Astrocyte (in vitro differentiated cells and primary cell): ENCODE measurements around the gene CCDC43. TPM values are rescaled to one million over a fixed set of nuclear protein-coding genes. Genes with fewer than 3 reads are reported as not detected.

Experiments used
- DNase-seq: peaks from one replicate; pipeline ENCODE4 v3.0.0-alpha.2; 2010; ENCODE audit warnings: low read depth
- FAIRE-seq: peaks from 2 replicates; lab custom pipeline; 2011; peaks lifted over from hg19 to GRCh38; lab: Jason Lieb, UNC
- H2AFZ ChIP-seq: 2 replicates; pipeline ENCODE4 v1.6.0; 2012; ENCODE audit warnings: low read depth, low read length, inconsistent platforms
- H3K27ac ChIP-seq: 2 replicates; pipeline ENCODE4 v1.5.1; 2011; ENCODE audit warnings: low read depth, low read length, inconsistent platforms
- H3K27me3 ChIP-seq: 2 replicates; pipeline ENCODE4 v1.6.0; 2011; ENCODE audit warnings: low read length, inconsistent platforms; ENCODE audit not compliant: insufficient read depth
- H3K36me3 ChIP-seq: 2 replicates; pipeline ENCODE4 v1.5.1; 2011; ENCODE audit warnings: low read length, inconsistent platforms; ENCODE audit not compliant: insufficient read depth
- H3K4me1 ChIP-seq: 2 replicates; pipeline ENCODE4 v1.5.1; 2011; ENCODE audit warnings: low read length, inconsistent platforms; ENCODE audit not compliant: insufficient read depth
- H3K4me2 ChIP-seq: 2 replicates; pipeline ENCODE4 v1.6.0; 2012; ENCODE audit warnings: low read length, inconsistent platforms
- H3K4me3 ChIP-seq: 2 replicates; pipeline ENCODE4 v1.5.1; 2011; ENCODE audit warnings: low read depth, mild to moderate bottlenecking, low read length, inconsistent platforms; ENCODE audit not compliant: insufficient read depth
- H3K79me2 ChIP-seq: 2 replicates; pipeline ENCODE4 v1.6.0; 2012; ENCODE audit warnings: mild to moderate bottlenecking, low read length, inconsistent platforms; ENCODE audit not compliant: insufficient read depth
- H3K9ac ChIP-seq: 2 replicates; pipeline ENCODE4 v1.6.0; 2012; ENCODE audit warnings: mild to moderate bottlenecking, low read length, inconsistent platforms
- H3K9me3 ChIP-seq: 2 replicates; pipeline ENCODE4 v1.5.1; 2012; ENCODE audit warnings: low read depth, mild to moderate bottlenecking, low read length, inconsistent platforms; ENCODE audit not compliant: insufficient read depth
- H4K20me1 ChIP-seq: 2 replicates; pipeline ENCODE4 v1.6.0; 2012; ENCODE audit warnings: low read length, inconsistent platforms; ENCODE audit not compliant: insufficient read depth
- H3K27ac Mint-ChIP-seq: one replicate; pipeline ENCODE4 v1.8.0; 2021; ENCODE audit warnings: mild to moderate bottlenecking, mixed read lengths; ENCODE audit not compliant: unreplicated experiment
- H3K27me3 Mint-ChIP-seq: one replicate; pipeline ENCODE4 v1.8.0; 2021; ENCODE audit warnings: low read depth, mixed read lengths; ENCODE audit not compliant: unreplicated experiment
- H3K36me3 Mint-ChIP-seq: one replicate; pipeline ENCODE4 v1.8.0; 2021; ENCODE audit warnings: low read depth, mixed read lengths; ENCODE audit not compliant: unreplicated experiment
- H3K4me1 Mint-ChIP-seq: one replicate; pipeline ENCODE4 v1.8.0; 2021; ENCODE audit warnings: low read depth, mixed read lengths; ENCODE audit not compliant: unreplicated experiment
- H3K4me3 Mint-ChIP-seq: one replicate; pipeline ENCODE4 v1.8.0; 2021; ENCODE audit warnings: mild to moderate bottlenecking, moderate library complexity, mixed read lengths; ENCODE audit not compliant: unreplicated experiment
- H3K9me3 Mint-ChIP-seq: one replicate; pipeline ENCODE4 v1.8.0; 2021; ENCODE audit warnings: mild to moderate bottlenecking, mixed read lengths; ENCODE audit not compliant: unreplicated experiment
- CTCF ChIP-seq: IDR thresholded peaks from 2 replicates; pipeline ENCODE4 v1.5.1; 2011; ENCODE audit warnings: low read depth, mild to moderate bottlenecking, inconsistent platforms, low read length, moderate library complexity; ENCODE audit not compliant: insufficient read depth
- EZH2 ChIP-seq: IDR thresholded peaks from 2 replicates; pipeline ENCODE4 v1.6.1; 2012; ENCODE audit warnings: mild to moderate bottlenecking, low read length, inconsistent platforms; ENCODE audit not compliant: insufficient read depth
- total RNA-seq: library from RNA; stranded (reverse); gene quantifications from 2 replicates; pipeline ENCODE4 v1.2.1, GENCODE V29; 2021

Gene CCDC43
- total RNA-seq, 1 donor from 2014 or later = 31.9 TPM

GRCh38 chr17:44736551-44737240 lies 47.1 kb upstream of the CCDC43 start:
- TF ChIP-seq CTCF = no peak
- TF ChIP-seq EZH2 = no peak
- H3K79me2 ChIP-seq = no peaks in the 10 kb centered on the region
- Mint-ChIP-seq H3K4me3 (no peak overlapping the region), H3K36me3 (peaks cover 9% of the 10 kb centered on the region), H3K9me3 (no peaks in the 10 kb centered on the region), H3K27ac (no peak overlapping the region), H3K4me1 (peaks cover 9% of the 10 kb centered on the region), H3K27me3 (no peaks in the 10 kb centered on the region)
- H3K9me3 ChIP-seq = no peaks in the 10 kb centered on the region
- no peaks in the 10 kb centered on the region for H4K20me1 ChIP-seq
- no peak for FAIRE-seq
- H3K27me3 ChIP-seq = no peaks in the 10 kb centered on the region
- no peak overlapping the region for H3K4me3 ChIP-seq
- no peak overlapping the region for H2AFZ ChIP-seq
- DNase-seq = no peak
- no peaks in the 10 kb centered on the region for H3K4me1 ChIP-seq
- no peak overlapping the region for H3K27ac ChIP-seq
- no peak overlapping the region for H3K4me2 ChIP-seq
- no peaks in the 10 kb centered on the region for H3K36me3 ChIP-seq
- no peak overlapping the region for H3K9ac ChIP-seq

GRCh38 chr17:44734272-44734671 lies 44.7 kb upstream of the CCDC43 start:
- Mint-ChIP-seq H3K4me3 (no peak overlapping the region), H3K27me3 (no peaks in the 10 kb centered on the region), H3K4me1 (peaks cover 9% of the 10 kb centered on the region), H3K9me3 (no peaks in the 10 kb centered on the region), H3K36me3 (peaks cover 15% of the 10 kb centered on the region), H3K27ac (no peak overlapping the region)
- Histone ChIP-seq H3K36me3 (peaks cover 7% of the 10 kb centered on the region), H2AFZ (no peak overlapping the region), H3K27me3 (no peaks in the 10 kb centered on the region), H3K9me3 (no peaks in the 10 kb centered on the region), H3K4me3 (no peak overlapping the region), H3K4me1 (no peaks in the 10 kb centered on the region), H3K9ac (no peak overlapping the region), H4K20me1 (no peaks in the 10 kb centered on the region), H3K27ac (no peak overlapping the region), H3K4me2 (no peak overlapping the region), H3K79me2 (no peaks in the 10 kb centered on the region)
- TF ChIP-seq EZH2 (no peak), CTCF (no peak)
- DNase-seq (no peak), FAIRE-seq (no peak)

GRCh38 chr17:44733753-44734152 lies 44.2 kb upstream of the CCDC43 start:
- peaks cover 8% of the 10 kb centered on the region for H3K4me1 Mint-ChIP-seq

More at GRCh38 chr17:44733753-44734152, 44.2 kb upstream of the CCDC43 start:
- no peaks in the 10 kb centered on the region for H3K27me3 ChIP-seq
- no peaks in the 10 kb centered on the region for H3K9me3 ChIP-seq
- TF ChIP-seq EZH2 (no peak), CTCF (peak; percentile 6)
- no peak overlapping the region for H3K9ac ChIP-seq
- no peak overlapping the region for H2AFZ ChIP-seq
- H3K79me2 ChIP-seq = no peaks in the 10 kb centered on the region
- H3K27ac ChIP-seq = no peak overlapping the region
- Mint-ChIP-seq H3K36me3 (peaks cover 15% of the 10 kb centered on the region), H3K9me3 (no peaks in the 10 kb centered on the region), H3K27me3 (no peaks in the 10 kb centered on the region), H3K4me3 (no peak overlapping the region), H3K27ac (no peak overlapping the region)
- FAIRE-seq = no peak
- H4K20me1 ChIP-seq = no peaks in the 10 kb centered on the region
- peaks cover 7% of the 10 kb centered on the region for H3K36me3 ChIP-seq
- no peak overlapping the region for H3K4me3 ChIP-seq
- no peak overlapping the region for H3K4me2 ChIP-seq
- DNase-seq = no peak
- H3K4me1 ChIP-seq = no peaks in the 10 kb centered on the region
